HG03442 (cell line): ENCODE data around the gene DDX27.

Experiments used
- ATAC-seq: cut with Tn5 transposase; IDR thresholded peaks from one replicate; pipeline ENCODE4 v1.9.1; 2021; ENCODE audit warnings: mild to moderate bottlenecking, moderate library complexity; ENCODE audit not compliant: unreplicated experiment

The DDX27 gene

GRCh38 chr20:49287555-49288249, 68.5 kb downstream of the DDX27 start:
- ATAC-seq: no peak

GRCh38 chr20:49288250-49288751, 69.1 kb downstream of the DDX27 start:
- no peak for ATAC-seq

DNA sequence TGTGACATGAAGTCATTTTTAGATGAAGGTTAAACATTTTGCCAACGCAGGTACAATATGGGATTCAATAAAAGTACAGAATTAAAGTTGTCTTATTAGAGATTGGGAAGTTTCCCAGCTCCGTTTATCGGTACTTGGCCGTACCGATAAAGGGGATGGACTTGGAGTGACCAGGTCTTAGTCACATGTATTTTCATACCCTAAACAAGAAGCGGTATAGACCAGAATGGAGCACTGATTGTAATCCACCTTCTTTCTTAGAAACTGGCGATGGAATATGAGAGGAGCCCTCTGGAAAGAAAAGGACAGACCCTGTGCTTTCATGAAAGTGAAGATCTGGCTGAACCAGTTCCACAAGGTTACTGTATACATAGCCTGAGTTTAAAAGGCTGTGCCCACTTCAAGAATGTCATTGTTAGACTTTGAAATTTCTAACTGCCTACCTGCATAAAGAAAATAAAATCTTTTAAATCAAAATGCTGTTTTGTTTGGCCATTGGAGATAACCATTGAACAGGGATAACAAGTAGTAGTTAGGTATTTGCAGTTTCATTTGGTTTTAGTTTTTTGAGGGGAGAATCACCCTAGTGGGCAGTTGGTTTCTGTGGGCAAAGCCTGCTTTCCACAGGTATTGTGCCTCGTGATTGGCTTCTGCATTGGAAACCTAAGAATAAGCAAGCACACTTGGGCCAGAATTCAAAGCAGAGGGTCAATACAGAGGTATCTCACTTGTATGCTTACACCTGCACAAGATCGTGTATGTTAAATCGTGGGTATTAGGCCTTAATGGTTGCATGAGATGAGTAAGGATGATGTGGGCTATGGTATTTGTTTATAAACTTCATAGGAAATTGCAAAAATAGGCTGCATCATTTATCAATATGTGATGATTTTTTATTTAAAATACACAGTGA, 69.8 kb downstream of the DDX27 start:
- no peak for ATAC-seq

- ATAC-seq: no peak
Observed at GRCh38 chr20:49290608-49291191, 71.5 kb downstream of the DDX27 start.

GRCh38 chr20:49291200-49291599, 72.0 kb downstream of the DDX27 start:
- no peak for ATAC-seq

- ATAC-seq: no peak
Observed at GRCh38 chr20:49292010-49292409, 72.8 kb downstream of the DDX27 start.

DNA sequence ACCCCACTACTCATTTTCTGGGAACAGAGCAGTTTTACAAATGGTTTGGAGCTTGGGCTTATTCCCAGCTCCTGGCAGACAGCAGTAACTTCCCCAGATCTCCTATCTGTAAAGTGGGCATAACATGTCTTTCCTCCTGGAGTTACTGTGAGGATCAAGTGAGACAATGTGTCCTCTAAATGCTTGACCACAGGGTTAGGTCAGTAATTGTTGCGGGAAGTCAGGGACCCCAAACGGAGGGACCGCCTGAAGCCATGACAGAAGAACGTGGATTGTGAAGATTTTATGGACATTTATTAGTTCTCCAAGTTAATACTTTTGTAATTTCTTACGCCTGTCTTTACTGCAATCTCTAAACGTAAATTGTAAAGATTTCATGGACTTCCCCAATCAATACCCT, 73.9 kb downstream of the DDX27 start:
- ATAC-seq: no peak
